Fibroblast of gingiva (primary cell): ENCODE results near the gene CDCP1.
"Not testable (repeated sequence)": the region's sequence is repeated elsewhere in the genome, so short reads cannot be mapped to it uniquely, and the experiment has no call there.

Experiments
- DNase-seq: peaks from one replicate; pipeline ENCODE4 v3.0.0-alpha.2; 2011; ENCODE audit warnings: low read depth

Gene CDCP1

DNA sequence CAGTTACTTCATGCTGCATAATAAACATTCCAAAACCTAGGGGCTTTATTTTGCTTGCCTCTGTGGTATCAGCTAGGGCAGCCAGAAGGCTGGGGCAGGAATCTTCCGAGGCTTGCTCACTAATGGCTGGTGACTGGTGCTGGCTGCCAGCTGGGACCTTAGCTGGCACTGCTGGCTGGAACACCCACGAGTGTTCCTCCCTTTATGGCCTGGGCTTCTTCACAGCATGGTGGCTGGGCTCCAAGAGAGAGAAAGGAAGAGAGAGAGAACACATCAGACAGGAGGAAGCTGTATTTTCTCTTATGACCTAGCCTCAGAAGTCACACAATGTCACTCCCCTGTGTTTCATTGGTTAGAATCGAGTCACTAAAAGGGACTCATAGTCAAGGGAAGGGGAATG is 23.9 kb upstream of the CDCP1 start:
- no peak for DNase-seq

DNA sequence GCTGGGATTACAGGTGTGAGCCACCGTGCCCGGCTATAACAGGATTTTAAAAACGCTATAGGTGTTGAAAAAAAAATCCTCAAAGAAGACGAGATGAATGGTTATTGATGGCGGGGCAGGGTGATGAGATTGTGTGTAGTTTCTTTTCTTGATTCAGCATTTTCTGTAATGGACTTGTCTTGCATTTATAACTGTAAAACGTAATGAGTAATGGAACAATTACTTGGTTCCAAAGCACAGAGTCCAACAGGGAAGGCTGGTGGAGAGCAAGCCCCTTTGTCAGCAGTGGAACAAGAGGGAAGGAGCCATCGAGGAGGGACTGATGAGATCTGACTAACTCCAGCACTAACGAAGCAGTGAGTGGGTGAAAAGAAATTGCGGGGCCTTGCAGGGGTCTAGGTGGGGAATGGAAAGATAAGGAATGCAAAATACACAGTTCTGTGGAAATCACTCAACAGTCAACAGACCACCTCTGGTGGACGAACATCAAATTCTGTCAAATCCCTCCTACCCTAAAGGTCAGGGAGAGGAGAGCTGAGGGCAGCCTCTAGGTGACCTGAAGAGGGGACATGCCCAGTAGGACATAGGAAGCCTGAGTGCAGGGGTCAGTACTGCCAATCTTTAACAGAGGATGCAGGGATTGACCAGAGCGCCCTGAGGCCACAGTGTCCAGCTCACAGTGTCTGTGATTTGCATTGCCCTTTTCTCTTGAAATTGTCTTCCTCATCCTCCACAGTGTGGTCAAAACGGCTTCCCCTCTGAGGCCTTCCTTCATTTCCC is 23.1 kb upstream of the CDCP1 start:
- no peak for DNase-seq

DNA sequence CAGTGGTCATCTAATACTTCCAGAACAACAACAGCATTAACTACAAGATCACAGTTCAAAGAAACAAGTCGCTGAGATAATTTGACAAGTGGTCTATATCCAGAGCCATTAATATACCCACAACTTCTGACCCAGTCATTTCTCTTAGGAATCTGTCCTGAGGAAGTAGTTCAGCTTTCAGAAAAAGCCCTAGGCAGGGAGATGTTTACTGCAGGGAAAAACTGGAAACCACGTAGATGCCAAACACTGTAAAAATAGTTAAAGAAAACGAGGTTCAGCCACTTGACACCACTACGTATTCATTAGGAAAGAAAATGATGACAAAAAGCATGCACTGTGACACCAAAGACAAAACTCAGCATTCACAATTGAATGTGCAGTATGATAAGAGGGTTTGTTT is 22.3 kb upstream of the CDCP1 start:
- no peak for DNase-seq

DNA sequence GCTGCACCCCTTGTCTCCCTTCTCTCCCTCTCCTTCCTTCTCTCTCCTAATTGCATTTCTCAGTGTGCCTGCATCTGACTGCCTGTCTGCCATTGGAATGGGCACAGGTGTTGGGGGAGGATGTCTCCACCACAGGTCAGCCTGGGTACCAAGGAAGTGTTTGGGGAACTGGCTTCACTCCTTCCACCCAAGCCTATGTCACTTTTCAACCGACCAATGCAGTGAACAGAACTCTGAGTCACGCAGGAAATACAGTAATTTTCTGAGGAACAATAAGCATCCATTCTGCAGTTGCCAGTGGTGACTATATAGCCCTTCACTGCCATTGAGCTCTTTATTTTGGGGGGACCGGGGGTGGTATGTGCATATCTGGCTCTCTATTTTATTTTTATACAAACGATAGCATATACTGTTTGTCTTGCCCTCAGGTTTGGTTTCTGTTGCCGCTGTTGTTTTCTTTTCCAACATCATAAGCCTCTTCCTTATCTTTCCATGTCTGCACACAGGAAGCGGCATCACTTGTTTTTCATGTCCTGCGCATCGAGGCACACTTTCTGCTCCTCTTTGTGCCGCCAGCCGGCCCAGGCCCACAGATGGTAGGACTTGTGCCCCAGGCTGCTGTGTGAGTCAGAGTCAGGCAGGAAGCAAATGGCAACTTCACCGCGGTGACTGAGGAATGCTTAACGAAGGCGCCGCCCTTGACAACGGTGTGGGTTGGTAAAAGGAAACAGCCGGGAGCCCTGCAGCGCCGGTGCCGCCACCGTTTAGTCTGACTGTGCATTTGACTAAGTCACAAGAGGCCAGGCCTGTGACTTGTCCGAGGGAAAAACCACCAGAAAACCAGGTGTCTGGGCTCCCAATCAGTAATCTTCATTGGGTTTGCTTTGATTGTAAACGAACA is 21.1 kb upstream of the CDCP1 start:
- DNase-seq, result peak; percentile 87

DNA sequence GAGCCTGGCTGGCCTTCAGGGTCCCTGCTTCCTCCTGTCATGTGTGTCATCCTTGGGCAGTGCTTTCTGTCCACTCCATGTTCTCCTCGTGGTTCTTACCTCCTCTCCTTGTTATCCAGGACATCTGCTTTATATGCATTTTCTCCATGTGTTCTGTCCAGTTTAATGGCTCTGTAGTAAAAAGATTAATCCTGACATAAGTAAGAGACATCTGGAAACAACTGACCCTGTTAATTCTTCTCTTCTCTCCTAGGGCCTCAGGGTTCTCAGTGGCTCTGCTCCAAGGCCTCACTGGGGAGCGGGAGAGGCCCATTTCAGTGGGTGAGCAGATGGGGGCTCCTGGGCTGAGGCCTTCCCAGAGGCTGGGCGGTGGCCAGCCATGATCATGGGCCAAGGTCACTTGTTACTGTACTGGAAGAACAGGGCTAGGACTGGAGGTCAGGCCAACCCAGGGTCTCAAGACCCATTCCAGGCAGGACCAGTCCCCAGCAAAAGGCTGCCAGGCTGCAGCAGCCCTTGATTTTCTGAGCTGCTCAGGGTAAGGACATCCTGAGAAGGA is 20.2 kb upstream of the CDCP1 start:
- DNase-seq, result no peak

DNA sequence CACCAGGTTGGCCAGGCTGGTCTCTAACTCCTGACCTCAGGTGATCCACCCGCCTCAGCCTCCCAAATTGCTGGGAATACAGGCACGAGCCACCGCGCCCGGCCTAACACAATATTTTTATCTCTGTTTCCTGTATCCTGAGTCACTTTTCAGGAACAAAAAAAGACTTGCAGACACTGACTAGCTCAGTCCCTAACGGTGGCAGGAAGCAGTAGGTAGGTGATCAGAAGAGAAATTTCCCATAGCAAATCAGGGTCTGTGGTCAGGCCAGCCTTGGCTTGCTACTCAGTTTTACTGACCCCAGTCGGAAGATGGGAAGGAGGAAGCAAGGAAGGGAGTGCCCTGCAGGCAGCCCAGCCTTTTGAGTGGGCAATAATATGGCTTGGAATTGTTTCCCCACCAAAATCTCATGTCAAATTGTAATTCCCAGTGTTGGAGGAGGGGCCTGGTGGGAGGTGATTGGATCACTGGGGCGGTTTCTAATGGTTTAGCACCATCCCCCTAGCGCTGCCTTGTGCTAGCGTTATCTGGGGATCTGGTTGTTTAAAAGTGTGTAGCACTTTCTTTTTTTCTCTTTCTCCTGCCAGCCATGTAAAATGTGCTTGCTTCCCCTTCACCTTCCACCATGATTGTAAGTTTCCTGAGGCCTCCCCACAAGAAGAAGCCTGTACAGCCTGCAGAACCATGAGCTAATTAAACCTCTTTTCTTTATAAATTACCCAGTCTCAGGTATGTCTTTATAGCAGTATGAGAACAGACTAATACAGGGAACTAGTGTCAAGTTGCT is 19.5 kb upstream of the CDCP1 start:
- no peak for DNase-seq

DNA sequence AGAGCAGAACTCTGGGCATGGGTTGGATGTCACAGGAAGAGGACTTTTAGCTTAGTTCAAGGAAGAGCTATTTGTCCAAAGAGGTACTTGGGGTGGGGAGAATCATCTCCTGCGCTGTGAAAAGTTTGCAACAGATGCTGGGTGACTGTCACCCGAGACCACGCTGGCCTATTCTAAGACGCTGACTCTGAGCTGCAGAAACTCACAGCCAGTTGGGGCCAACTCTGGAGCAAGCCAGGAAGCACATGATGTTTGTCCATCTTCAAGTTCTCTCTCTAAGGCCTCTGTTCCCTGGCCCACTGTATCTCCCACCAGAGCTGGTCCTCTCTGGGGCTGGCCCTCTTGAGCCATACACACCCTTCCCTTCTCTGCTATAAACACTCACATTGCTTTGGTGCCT is 17.9 kb upstream of the CDCP1 start:
- no peak for DNase-seq

DNA sequence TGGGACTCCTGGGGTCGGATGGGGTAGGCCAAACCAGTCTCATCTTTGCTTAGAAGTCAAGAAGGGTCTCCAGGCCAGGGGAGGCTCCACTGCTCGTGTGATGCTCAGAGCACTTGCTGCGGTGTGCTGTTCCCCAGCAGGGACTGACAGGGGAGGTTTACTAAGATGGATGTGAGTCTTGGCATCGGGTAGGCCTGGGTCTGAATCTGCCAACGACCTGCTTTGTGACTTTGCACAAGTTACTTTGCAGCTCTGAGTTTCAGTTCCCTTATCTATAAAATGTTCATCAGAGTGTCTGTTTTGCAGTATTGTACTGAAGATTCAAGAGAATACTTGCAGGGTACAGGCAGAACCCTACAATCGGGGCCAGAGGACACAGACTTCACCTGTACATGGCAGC is 17.3 kb upstream of the CDCP1 start:
- no peak for DNase-seq

DNA sequence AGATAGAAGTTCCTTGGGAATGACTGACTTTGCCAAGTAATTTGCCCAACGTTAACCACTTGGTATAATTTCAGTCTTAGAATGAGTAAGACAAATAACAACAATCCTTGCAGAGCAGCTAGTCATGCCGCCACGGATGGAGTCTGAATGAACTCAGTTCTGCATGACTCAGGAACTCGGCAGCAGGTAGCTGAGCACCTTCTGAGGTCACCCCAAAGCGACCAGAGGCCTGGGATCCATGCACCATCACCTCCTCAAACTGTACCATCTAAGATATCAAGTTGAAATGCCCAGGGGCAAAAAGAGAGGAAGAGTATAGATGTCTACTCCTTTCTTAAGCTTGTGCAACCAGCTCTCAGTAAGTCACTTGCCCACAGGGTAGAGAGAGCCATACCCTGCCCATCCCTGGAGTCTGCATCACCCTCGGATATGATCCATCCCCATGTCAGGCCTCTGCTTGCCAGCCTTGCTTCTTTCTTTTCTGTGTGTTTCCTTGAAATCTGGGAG is 8.5 kb upstream of the CDCP1 start:
- DNase-seq, result peak; percentile 12

DNA sequence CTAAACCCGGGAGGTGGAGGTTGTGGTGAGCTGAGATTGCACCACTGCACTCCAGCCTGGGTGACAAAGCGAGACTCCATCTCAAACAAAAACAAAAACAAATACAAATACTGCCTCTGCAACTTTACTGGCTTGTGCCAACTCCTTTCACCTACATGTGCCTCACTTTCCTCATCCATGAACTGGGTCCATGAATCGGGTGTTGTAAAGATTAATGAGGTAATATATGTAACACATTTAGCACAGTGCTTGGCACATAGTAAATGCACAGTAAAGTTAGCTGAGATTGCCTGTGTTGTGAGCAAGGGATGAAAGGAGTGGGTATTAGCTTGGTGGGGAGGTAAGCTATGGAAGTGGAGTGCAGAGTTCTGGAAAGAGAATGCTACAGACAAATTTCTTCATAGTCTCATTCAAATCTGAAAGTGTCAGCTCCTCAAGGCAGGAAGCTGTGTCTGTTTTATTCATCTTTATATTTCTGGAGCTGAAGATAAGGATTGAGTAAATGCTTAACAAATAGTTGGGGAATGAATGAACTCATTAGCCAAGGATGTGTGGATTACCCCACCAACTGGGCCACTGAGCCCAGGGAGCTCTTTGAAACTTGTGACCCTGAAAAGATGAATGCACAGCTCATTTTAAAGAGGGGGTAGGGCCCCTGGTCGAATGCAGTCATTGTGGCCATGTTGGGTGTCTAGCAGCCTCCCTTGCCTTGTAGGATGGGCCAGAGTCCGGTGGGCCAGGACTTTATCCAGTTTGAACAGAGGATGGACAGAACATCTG is 7.7 kb upstream of the CDCP1 start:
- no peak for DNase-seq

DNA sequence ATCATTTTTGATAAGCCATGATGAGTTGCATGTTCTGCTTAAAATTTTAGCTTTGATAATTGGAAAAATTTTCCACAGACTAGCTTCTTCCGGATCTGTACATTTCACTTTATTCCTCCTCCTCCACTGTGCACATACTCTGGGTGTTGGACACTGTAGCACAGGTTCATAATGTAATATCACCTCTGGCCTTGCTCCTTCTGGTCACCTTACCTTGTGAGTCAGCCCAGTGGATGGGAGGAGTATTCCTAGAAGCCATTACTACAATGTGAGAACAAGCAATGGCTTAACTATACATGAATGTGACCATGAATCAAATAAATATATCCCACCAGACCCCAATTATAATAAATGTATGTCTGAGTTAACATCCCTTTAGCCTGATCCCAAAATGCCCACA is 6.1 kb upstream of the CDCP1 start:
- no peak for DNase-seq

DNA sequence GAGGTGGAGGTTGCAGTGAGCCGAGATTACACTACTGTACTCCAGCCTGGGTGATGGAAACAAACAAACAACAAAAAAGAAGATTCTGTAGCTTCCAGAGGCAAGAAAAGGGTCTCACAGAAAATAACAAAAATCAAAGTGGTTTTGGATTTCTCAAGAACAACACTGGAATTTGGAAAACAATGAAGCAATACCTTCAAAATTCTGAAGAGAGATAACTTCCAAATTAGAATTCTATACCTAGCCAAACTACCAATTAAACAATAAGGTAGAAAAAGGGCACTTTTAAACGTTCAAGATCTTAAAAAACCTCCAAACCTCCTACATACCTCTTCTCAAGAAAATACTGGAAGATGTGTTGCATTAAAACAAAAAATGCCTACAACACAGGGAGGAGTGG is 4.9 kb upstream of the CDCP1 start:
- no peak for DNase-seq

DNA sequence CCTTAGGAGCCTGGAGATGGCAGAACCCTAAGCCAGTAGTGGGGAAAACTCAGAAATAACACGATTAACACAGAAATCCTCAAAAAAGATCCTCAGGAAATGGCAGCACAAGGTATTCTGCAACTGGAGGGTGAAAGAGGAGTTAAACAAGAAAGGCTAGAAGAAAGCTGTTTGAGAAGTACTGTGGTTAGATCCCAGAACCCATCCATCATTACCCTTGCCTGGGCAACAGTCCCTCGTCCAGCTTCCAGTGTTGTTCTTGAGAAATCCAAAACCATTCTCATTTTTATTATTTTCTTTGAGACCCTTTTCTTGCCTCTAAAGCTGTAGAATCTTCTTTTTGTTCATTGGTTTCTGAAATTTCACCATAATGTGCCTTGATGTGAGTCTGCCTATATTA is 2.7 kb upstream of the CDCP1 start:
- no peak for DNase-seq

DNA sequence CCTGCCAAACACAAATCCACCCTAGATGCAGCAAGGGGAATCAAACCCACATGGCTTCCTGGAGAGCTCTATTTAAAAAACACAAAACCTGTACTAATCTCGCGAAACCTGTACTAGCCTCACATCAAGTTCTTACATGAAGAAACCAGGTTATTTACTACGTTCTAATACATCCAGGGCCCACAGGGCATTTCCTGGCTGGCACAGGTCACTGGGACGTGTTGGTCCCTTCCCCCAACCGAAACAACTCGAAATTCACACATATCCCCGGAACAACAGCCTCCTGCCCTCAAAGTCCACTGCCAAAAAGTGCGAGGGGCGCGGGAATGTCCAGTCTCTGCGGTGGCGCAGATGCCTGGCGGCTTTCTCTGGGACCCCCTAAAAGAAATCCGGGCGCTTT is 955 bp downstream of the CDCP1 start:
- no peak for DNase-seq

DNA sequence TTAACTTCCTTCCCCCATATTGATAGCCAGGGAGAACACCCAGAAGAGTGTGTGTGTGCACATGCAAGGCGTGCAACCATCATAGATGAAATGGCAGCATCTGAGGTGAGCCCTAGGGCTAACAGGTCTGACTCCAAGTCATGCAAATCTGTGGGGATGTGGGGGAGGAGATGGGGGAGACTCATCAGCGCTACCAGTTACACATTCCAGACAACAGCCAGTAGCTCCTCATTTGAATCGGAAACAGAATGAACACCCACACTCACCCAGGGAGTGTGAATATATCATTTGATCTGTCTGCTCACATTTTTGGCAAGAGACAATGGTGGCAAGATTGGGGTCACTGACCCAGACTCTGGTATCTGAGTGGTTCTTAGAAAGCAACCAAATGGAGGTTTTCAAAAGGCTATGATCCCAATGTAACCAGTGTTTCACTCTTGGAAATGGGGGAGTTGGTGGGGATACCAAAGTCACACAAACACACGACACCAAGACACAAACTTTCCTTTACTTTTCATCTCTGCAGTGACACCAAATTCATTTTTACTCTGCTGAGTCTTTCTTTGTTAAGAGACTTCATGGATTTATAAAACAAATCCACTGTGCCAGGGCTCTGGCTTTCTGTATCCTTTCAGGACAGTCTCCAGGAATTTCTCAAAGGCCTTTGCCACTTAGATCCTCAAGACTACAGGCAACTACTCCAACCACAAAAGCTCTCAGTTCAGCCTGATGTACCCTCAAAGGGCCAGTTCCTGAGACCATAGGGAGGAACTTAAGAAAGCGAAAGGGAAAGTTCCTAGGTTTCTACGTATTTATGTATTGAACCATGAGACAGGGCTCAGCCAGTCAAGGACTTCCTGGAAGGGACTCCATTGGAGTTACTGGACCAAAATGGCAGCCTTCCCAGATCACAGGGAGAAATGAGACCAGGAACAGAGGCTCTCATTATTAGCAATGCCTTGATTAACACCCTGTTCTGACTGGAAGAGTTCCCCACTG is 2.2 kb downstream of the CDCP1 start:
- no peak for DNase-seq

DNA sequence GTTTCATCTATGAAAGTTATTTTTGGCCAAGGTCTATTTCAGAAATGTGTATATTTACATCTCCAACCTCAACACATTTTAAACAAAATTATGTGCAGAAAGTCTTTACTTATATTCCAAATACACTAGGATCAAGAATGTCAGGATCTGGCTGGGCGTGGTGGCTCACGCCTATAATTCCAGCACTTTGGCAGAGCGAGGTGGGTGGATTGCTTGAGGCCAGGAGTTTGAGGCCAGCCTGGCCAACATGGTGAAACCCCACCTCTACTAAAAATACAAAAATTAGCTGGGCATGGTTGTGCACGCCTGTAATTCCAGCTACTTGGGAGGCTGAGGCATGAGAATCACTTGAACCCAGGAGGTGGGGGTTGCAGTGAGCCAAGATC is 5.4 kb downstream of the CDCP1 start:
- DNase-seq, result not testable (repeated sequence)

DNA sequence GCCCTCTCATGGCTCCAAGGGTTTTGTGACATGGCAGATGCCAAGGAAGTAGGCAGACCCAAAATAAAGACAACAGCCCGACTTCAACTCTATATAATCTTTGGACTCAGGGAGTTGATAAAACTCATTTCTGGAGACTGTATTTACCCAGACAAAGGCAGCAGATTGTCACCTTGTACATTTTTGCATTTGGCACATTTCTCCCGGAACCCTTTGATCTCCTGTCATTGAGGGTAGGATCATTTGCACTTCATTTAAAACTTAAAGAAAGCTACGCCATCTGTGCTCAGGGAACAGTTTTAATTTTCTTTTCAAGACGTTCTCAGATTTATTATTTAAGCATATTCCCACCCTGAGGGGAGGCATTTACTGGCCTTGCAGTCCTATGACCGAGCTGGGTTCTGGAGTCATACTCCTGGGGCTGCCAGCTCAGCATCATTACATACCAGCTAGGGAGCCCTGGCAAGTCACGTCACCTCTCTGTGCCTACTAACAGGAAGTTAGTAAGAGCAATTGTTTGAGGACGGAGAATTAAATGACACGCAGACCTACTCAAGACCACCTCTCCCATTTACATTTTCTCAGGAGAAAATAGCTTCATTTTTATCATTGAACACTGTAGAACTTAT is 5.9 kb downstream of the CDCP1 start:
- DNase-seq, result peak; percentile 18

DNA sequence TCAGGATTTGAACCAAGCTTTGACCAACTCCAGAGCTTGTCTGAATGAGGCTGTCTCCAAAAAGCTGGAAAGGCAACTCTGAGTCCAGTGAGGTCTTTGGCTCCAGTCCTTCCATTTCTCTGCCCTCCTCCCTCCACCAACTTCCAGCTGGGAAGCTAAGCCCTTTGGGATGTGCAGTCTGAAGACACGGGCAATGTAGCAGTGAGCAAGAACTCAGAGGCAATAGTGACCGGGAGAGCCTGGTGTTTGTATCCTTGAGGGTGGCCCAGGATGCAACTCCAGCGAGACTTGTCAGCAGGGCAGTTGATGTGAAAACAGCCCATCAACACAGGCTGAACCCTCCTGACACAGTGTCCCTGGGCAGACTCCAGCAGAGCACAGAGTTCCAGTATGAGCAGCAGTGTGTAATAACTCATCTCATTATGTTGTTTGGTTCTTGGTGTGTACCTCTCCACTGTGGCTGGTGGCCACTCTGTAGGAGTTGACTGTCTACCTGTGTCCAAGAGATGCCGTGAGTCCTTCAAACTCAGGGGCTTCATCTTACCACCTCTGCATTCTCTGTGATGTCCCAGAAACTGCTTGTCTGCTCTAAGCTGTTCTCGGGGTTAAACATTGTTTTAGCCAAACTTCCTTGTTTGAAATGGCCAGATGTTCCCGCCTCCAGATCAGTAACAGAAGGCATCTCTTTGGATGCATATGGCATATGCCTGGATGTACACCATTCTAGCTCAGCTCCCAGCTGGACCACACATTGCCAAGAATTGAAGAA is 6.6 kb downstream of the CDCP1 start:
- DNase-seq, result no peak
